ENCODE data around the gene ROBO2. TPM values are rescaled to one million over a fixed set of nuclear protein-coding genes. Genes with fewer than 3 reads are reported as not detected.

ROBO2 gene
- total and polyA plus RNA-seq, 10 of the 15 experiments (the other 5 are each of a cell fraction or from before 2014, with no cell fraction given): 0.22 to 2.5 (median 0.81) TPM

- DNase-seq (ENCODE audit: low read depth, low spot score): no peak
- no peaks in the 10 kb centered on the region for H4K20me1 ChIP-seq (ENCODE audit: control insufficient read depth, insufficient read depth)
- in situ Hi-C loops (cut with MboI): no loop called here
- no peaks in the 10 kb centered on the region for H3K4me1 ChIP-seq (ENCODE audit: control insufficient read depth, insufficient read depth, low read length)
- no peaks in the 10 kb centered on the region for H3K27me3 ChIP-seq (replicated peaks in 1 of 2; ENCODE audit: control insufficient read depth in 2 of 2, insufficient read depth in 2 of 2, low read length in 1 of 2)
- H3K79me2 ChIP-seq (ENCODE audit: control insufficient read depth, insufficient read depth, low read length): no peaks in the 10 kb centered on the region
- POLR2A ChIA-PET: no interaction called here
- no peak overlapping the region for H3K4me2 ChIP-seq (ENCODE audit: control insufficient read depth, insufficient read depth)
- no peaks in the 10 kb centered on the region for H3K9me3 ChIP-seq (replicated peaks; ENCODE audit: control insufficient read depth, insufficient read depth, low read length)
- RAD21 ChIA-PET (ENCODE audit: unreplicated experiment): no interaction called here
- no peak for FAIRE-seq
- H3K36me3 ChIP-seq (ENCODE audit: control insufficient read depth in 2 of 2, insufficient read depth in 2 of 2, low read length in 1 of 2): no peaks in the 10 kb centered on the region
- H2AFZ ChIP-seq (ENCODE audit: control insufficient read depth, low read depth, low read length): no peak overlapping the region
- no TSS peak for BruUV-seq (replicated peaks)
- no peak for ATAC-seq
- H3K9ac ChIP-seq (ENCODE audit: control insufficient read depth, insufficient read depth, low read length): no peak overlapping the region
- no peak overlapping the region for H3K4me3 ChIP-seq
- intact Hi-C loops (cut with micrococcal nuclease; ENCODE audit: unreplicated experiment): no loop called here
- CTCF ChIA-PET: no interaction called here
- no peak overlapping the region for H3K27ac ChIP-seq (ENCODE audit: control insufficient read depth, insufficient read depth)
- TF ChIP-seq ZNF622 (IDR thresholded peaks at IDR 0.05): no peak
- TF ChIP-seq ZZZ3 (IDR thresholded peaks at IDR 0.05; ENCODE audit: control insufficient read depth, insufficient read length, low read depth): no peak
- SMC1A ChIA-PET (ENCODE audit: uncharacterized antibody, unreplicated experiment): no interaction called here
- WGBS (ENCODE audit: insufficient coverage, insufficient replicate concordance, low lambda C conversion rate, missing lambda C conversion rate): 23% methylated on average over 5 of the region's 5 CpGs
Measured at GRCh38 chr3:77466562-77467115, 426.7 kb downstream of the ROBO2 start.

GRCh38 chr3:77467702-77468625 lies 428.1 kb downstream of the ROBO2 start:
- Histone ChIP-seq H3K79me2 (ENCODE audit: control insufficient read depth, insufficient read depth, low read length) (no peaks in the 10 kb centered on the region), H3K9me3 (replicated peaks; ENCODE audit: control insufficient read depth, insufficient read depth, low read length) (no peaks in the 10 kb centered on the region), H2AFZ (ENCODE audit: control insufficient read depth, low read depth, low read length) (no peak overlapping the region), H3K4me1 (ENCODE audit: control insufficient read depth, insufficient read depth, low read length) (no peaks in the 10 kb centered on the region), H3K9ac (ENCODE audit: control insufficient read depth, insufficient read depth, low read length) (no peak overlapping the region), H3K27me3 (replicated peaks in 1 of 2; ENCODE audit: control insufficient read depth in 2 of 2, insufficient read depth in 2 of 2, low read length in 1 of 2) (no peaks in the 10 kb centered on the region), H3K4me3 (no peak overlapping the region), H3K27ac (ENCODE audit: control insufficient read depth, insufficient read depth) (no peak overlapping the region), H3K36me3 (ENCODE audit: control insufficient read depth in 2 of 2, insufficient read depth in 2 of 2, low read length in 1 of 2) (no peaks in the 10 kb centered on the region), H4K20me1 (ENCODE audit: control insufficient read depth, insufficient read depth) (no peaks in the 10 kb centered on the region), H3K4me2 (ENCODE audit: control insufficient read depth, insufficient read depth) (no peak overlapping the region)
- ChIA-PET RAD21 (ENCODE audit: unreplicated experiment) (no interaction called here), POLR2A (no interaction called here), SMC1A (ENCODE audit: uncharacterized antibody, unreplicated experiment) (no interaction called here), CTCF (interaction anchor here (1.2 kb wide), 1 partner anchor 17 kb away, joined by 4 read pairs; no protein-coding TSS in a partner anchor)
- TF ChIP-seq DPF2 (IDR thresholded peaks at IDR 0.05) (no peak), NR2C2 (IDR thresholded peaks at IDR 0.05; ENCODE audit: borderline replicate concordance, control insufficient read depth, insufficient read length, low read depth) (no peak), CUX1 (IDR thresholded peaks at IDR 0.05; ENCODE audit: insufficient replicate concordance, low read depth, low read length) (no peak), SREBF1 (IDR thresholded peaks at IDR 0.05; ENCODE audit: low read length) (no peak), BCL11A (IDR thresholded peaks at IDR 0.05; ENCODE audit: low read depth, low read length) (no peak), NR2F1 (conservative IDR thresholded peaks at IDR 0.05) (no peak), ZNF274 (IDR thresholded peaks at IDR 0.05; ENCODE audit: insufficient read depth, insufficient read length) (no peak), STAT3 (IDR thresholded peaks at IDR 0.05; ENCODE audit: low read depth, low read length) (no peak)
- intact Hi-C loops (cut with micrococcal nuclease; ENCODE audit: unreplicated experiment): no loop called here
- 14% methylated on average over 8 of the region's 8 CpGs for WGBS (ENCODE audit: insufficient coverage, insufficient replicate concordance, low lambda C conversion rate, missing lambda C conversion rate)
- ATAC-seq (no peak), DNase-seq (ENCODE audit: low read depth, low spot score) (no peak), FAIRE-seq (no peak)
- BruUV-seq (replicated peaks): no TSS peak
- in situ Hi-C loops (cut with MboI): no loop called here

All from GM12878 (cell line).